ENCODE results near the gene NPRL2. TPM values are rescaled to one million over a fixed set of nuclear protein-coding genes. Genes with fewer than 3 reads are reported as not detected.
"Not testable (repeated sequence)": the region's sequence is repeated elsewhere in the genome, so short reads cannot be mapped to it uniquely, and the experiment has no call there.

Gene NPRL2
- total and polyA plus RNA-seq, 9 of the 15 experiments (the other 6 are each of a cell fraction or from before 2014, with no cell fraction given): 17.4 to 40.4 (median 24.4) TPM

DNA sequence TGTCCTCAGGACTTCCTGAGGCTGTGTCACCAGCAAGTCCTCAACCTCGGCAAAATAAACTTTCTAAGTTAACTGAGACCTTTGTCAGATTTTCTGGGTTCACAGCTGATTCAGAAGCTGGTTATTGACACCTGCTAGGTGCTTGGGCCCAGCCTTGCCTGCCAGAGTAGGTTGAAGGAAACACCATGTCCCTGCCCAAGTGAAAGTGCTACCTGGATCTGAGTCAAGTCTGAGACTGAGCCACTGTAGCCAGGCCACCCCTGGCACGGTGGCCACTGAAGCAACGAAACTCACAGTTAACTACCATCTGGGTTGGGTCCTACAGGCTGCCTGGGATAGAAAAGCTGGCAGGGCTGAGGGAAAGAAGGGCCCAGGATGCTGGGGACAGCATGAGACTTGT is 36.2 kb downstream of the NPRL2 start (continued):
- TF ChIP-seq, protein P1, sequence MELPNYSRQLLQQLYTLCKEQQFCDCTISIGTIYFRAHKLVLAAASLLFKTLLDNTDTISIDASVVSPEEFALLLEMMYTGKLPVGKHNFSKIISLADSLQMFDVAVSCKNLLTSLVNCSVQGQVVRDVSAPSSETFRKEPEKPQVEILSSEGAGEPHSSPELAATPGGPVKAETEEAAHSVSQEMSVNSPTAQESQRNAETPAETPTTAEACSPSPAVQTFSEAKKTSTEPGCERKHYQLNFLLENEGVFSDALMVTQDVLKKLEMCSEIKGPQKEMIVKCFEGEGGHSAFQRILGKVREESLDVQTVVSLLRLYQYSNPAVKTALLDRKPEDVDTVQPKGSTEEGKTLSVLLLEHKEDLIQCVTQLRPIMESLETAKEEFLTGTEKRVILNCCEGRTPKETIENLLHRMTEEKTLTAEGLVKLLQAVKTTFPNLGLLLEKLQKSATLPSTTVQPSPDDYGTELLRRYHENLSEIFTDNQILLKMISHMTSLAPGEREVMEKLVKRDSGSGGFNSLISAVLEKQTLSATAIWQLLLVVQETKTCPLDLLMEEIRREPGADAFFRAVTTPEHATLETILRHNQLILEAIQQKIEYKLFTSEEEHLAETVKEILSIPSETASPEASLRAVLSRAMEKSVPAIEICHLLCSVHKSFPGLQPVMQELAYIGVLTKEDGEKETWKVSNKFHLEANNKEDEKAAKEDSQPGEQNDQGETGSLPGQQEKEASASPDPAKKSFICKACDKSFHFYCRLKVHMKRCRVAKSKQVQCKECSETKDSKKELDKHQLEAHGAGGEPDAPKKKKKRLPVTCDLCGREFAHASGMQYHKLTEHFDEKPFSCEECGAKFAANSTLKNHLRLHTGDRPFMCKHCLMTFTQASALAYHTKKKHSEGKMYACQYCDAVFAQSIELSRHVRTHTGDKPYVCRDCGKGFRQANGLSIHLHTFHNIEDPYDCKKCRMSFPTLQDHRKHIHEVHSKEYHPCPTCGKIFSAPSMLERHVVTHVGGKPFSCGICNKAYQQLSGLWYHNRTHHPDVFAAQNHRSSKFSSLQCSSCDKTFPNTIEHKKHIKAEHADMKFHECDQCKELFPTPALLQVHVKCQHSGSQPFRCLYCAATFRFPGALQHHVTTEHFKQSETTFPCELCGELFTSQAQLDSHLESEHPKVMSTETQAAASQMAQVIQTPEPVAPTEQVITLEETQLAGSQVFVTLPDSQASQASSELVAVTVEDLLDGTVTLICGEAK (IDR thresholded peaks at IDR 0.05): no peak
- TF ChIP-seq, protein P1 (CRISPR knock-in tag; IDR thresholded peaks at IDR 0.05): no peak
- TF ChIP-seq E2F4 (CRISPR knock-in tag; IDR thresholded peaks at IDR 0.05; ENCODE audit: low read depth) (no peak), BCL6 (CRISPR knock-in tag; IDR thresholded peaks at IDR 0.05) (no peak), ELK1 (CRISPR knock-in tag; IDR thresholded peaks at IDR 0.05) (no peak), MTA1 (IDR thresholded peaks at IDR 0.05; ENCODE audit: borderline replicate concordance) (no peak)

DNA sequence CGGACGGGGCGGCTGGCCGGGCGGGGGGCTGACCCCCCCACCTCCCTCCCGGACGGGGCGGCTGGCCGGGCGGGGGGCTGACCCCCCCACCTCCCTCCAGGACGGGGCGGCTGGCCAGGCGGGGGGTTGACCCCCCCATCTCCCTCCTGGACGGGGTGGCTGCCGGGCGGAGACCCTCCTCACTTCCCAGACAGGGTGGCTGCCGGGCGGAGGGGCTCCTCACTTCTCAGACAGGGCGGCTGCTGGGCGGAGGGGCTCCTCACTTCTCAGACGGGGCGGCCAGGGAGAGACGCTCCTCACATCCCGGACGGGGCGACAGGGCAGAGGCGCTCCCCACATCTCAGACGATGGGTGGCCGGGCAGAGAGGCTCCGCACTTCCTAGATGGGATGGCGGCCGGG is 38.5 kb downstream of the NPRL2 start:
- H3K27me3 ChIP-seq (ENCODE audit: control insufficient read depth in 2 of 2, insufficient read depth in 2 of 2, low read length in 2 of 2); intact Hi-C loops (cut with micrococcal nuclease); FAIRE-seq; H4K20me1 ChIP-seq (replicated peaks; ENCODE audit: control insufficient read depth, insufficient read depth, low read length); H3K27ac ChIP-seq (ENCODE audit: extremely low read depth, low read depth, low read length); H3K4me1 ChIP-seq (replicated peaks in 1 of 2; ENCODE audit: control insufficient read depth in 2 of 2, insufficient read depth in 2 of 2, low read length in 2 of 2); H3K9me1 ChIP-seq (ENCODE audit: control insufficient read depth, insufficient read depth, low read length); H3K79me2 ChIP-seq (ENCODE audit: control insufficient read depth, insufficient read depth, low read length); H3K4me2 ChIP-seq (ENCODE audit: insufficient read depth, low read length); H3K9ac ChIP-seq (ENCODE audit: insufficient read depth in 1 of 2, low read depth in 2 of 2, low read length in 2 of 2); POLR2A ChIA-PET; ATAC-seq; H3K36me3 ChIP-seq (ENCODE audit: control insufficient read depth, insufficient read depth, low read length); in situ Hi-C loops (cut with MboI); CTCF ChIA-PET (ENCODE audit: low intra/inter-chr PET ratio); H3K4me3 ChIP-seq; H3K9me3 ChIP-seq (replicated peaks; ENCODE audit: control insufficient read depth, insufficient read depth, low read depth, low read length); BruUV-seq (replicated peaks); DNase-seq (ENCODE audit: extremely low read depth in 1 of 4, low spot score in 3 of 4); H2AFZ ChIP-seq (ENCODE audit: low read depth, low read length): not testable (repeated sequence)
- WGBS (ENCODE audit: insufficient coverage, low coverage, missing lambda C conversion rate): 70% methylated on average over 2 of the region's 32 CpGs

All from K562 (cell line).